GM10266 (cell line): ENCODE data around the gene CX3CL1.

Source experiments
- DNase-seq: peaks from one replicate; pipeline ENCODE4 v3.0.0; 2012; ENCODE audit errors: extremely low spot score
- TF ChIP-seq, protein P1 (sequence below): IDR thresholded peaks from 2 replicates; pipeline ENCODE4 v1.5.1; 2012; ENCODE audit warnings: mild to moderate bottlenecking, low read depth; ENCODE audit not compliant: control insufficient read depth, insufficient read depth; ENCODE audit errors: missing control alignments

Gene CX3CL1

DNA sequence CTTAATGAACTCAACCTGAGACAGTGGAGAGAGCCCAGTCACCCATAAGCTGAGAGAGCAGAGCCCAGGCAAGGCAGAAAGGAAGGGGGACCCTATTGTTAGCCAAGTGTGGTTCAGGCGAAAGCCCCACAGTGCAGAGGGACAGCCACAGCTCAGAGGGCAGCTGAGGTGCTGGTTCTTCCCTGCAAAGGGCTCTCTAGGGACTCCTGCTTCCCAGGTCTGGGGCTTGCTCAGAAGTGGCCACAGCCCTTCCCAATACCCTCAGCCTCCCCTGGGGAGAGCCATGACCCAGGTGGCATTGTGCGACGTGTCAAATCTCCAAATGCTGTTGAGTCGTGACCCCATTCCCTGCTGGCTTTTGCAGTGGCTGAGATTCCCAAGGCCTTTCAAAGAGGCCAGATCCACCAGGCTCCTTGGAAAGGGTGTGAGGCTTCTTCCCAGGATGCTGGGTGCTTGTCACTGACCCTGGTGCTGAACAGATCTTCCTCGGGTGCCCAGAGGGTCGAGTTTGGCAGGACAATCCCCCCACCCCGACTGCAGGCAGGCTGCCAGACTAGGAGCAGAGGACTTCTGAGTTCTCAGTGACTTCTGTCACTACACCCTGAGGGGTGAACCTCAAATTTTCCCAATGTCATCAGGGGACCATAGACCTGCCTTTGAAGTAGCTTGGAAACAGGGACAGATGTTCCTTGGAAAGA, 29.8 kb downstream of the CX3CL1 start:
- TF ChIP-seq, protein P1, sequence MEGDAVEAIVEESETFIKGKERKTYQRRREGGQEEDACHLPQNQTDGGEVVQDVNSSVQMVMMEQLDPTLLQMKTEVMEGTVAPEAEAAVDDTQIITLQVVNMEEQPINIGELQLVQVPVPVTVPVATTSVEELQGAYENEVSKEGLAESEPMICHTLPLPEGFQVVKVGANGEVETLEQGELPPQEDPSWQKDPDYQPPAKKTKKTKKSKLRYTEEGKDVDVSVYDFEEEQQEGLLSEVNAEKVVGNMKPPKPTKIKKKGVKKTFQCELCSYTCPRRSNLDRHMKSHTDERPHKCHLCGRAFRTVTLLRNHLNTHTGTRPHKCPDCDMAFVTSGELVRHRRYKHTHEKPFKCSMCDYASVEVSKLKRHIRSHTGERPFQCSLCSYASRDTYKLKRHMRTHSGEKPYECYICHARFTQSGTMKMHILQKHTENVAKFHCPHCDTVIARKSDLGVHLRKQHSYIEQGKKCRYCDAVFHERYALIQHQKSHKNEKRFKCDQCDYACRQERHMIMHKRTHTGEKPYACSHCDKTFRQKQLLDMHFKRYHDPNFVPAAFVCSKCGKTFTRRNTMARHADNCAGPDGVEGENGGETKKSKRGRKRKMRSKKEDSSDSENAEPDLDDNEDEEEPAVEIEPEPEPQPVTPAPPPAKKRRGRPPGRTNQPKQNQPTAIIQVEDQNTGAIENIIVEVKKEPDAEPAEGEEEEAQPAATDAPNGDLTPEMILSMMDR = no peak
- DNase-seq = no peak

DNA sequence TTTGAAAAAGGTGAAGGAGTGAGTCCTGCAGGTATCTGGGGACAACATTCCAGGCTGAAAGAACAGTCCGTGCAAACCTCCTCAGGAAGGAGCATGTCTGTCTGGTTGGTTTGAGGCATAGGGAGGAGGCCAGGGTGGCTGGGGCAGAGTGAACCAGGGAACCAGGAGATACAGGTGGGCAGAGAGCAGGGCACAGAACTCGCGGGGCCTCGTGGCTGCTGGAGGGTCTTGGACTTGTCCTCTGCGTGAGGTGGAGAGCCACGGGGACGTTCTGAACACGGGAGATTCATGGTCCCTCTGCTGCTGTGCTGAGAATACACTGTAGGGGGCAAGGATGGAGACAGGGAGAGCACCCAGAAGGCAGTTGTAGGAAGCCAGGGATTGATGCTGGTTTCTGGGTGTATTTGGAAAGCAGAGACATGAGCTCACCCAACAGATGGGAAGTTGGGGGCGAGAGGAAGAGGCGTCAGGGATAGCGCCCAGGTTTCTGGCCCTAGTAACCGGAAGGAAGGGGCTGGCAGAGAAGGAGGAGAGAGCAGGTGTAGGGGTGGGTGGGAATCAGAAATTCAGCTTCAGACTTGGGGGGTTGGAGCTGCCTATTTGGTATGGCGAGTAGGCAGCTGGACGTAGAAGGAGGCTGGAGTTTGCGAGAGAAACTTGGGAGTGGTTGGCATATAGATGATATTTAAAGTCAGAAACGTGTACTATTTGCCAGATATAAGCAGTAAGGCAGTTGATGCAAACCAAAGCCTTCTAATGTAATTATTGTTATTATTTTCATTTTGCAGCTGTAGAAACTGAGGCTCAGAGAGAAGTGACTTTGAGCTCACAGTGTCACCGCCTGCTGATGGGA, 31.9 kb downstream of the CX3CL1 start, which contains the start of gene CCL17:
CCL17 (plus strand) TSS at position 803 of the 853 bp plus-strand sequence. CDS start 9,166 bp downstream, outside the sequence.
- DNase-seq = no peak
- TF ChIP-seq, protein P1 = no peak

DNA sequence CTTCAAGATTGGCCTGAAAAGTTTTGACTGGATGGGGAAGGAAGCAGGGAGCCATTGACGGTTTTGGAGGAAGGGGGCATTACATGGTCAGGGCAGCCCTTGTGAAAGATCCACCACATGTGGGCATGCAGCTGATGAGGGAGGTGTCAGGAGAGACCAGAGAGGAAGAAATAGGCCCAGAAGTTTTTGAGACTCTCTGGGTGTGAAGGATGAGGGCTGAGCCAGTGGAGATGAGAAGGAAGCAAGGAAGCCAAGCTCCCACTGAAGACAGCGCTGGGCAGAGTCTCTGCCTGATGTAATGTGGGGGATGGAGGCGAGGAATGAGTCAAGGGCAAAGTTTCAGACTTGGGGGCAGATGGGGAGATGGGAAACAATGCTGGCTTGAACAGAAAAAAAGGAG, 32.8 kb downstream of the CX3CL1 start:
- DNase-seq = no peak
- TF ChIP-seq, protein P1 = no peak

DNA sequence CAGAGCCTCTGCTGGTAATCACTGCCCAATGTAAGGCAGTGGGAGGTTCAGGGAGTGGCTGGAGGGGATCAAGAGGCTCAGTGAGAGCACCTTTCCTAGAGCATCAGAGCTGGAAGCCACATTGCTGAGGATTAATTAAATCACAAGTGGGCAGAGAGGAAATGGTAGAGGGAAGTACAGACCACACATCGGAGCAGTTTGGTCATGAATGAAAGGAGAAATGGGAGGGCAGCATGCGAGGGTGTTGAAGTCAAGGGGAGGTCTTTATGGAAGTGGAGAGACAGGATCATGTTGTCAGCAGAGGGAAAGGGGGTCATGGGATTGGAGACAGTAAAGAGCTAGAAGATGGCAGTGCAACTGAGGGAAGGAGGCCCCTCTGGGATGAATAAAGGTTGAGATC, 34.6 kb downstream of the CX3CL1 start:
- no peak for DNase-seq
- TF ChIP-seq, protein P1 = no peak

GRCh38 chr16:57407521-57408353, 35.4 kb downstream of the CX3CL1 start:
- TF ChIP-seq, protein P1 = no peak
- no peak for DNase-seq

DNA sequence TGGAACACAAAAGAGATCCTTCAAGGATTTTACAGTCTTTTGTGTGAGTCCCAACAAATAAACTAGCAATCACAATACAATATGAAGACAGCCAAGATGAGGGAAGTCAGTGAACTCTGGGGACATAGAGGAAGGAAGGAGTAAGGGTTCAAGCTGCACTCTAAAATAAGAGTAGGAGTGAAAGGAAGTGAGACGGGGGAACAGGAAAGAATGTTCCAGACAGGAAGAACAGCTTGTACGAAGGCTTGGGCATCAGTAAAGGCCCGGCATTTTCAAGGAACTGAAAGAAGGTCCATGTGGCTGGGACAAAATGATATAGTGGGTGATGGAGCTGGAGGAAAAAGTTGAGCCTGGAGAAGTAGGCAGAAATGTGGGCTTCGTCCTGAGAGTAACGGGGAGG, 36.8 kb downstream of the CX3CL1 start:
- TF ChIP-seq, protein P1 = no peak
- no peak for DNase-seq
